Muscle of leg (tissue), 11 donors: ENCODE data around the gene DBI. TPM values are rescaled to one million over a fixed set of nuclear protein-coding genes. Genes with fewer than 3 reads are reported as not detected.

Source experiments
- DNase-seq: peaks from one replicate; pipeline ENCODE4 v3.0.0; 2013
- H3K27ac ChIP-seq: one replicate; pipeline ENCODE4 v1.5.1; 2013; ENCODE audit warnings: mild to moderate bottlenecking, low read length, control low read depth
- H3K27me3 ChIP-seq: one replicate; pipeline ENCODE4 v1.6.1; 2013; ENCODE audit warnings: low read length; ENCODE audit not compliant: control insufficient read depth, insufficient read depth
- H3K36me3 ChIP-seq: one replicate; pipeline ENCODE4 v1.6.1; 2013; ENCODE audit warnings: low read length; ENCODE audit not compliant: control insufficient read depth, insufficient read depth
- H3K4me1 ChIP-seq: one replicate; pipeline ENCODE4 v1.6.1; 2013; ENCODE audit warnings: low read length; ENCODE audit not compliant: control insufficient read depth, insufficient read depth
- H3K4me3 ChIP-seq: one replicate; pipeline ENCODE4 v1.5.1; 2013; ENCODE audit warnings: low read length, control low read depth
- H3K9me3 ChIP-seq: replicated peaks from 2 replicates; pipeline ENCODE4 v1.6.1; 2013; ENCODE audit warnings: low read depth, low read length; ENCODE audit not compliant: control insufficient read depth
- WGBS: methylation state at CpG from one replicate; pipeline ENCODE4 v1.1.5; 2013; ENCODE audit warnings: missing lambda C conversion rate; ENCODE audit not compliant: insufficient coverage; 5-methylcytosine and 5-hydroxymethylcytosine counted together
- polyA plus RNA-seq, 8 donors: library from polyadenylated mRNA; unstranded; fragments of 120-200 nt; gene quantifications; one replicate each; pipeline versions ENCODE4 v1.2.1 to v1.2.3, GENCODE V29; 2013; ENCODE audit warnings: inconsistent platforms in 1 of 8, low replicate concordance in 1 of 8; ENCODE audit not compliant: insufficient read length in 8 of 8, insufficient read depth in 1 of 8
- total RNA-seq: library from RNA; stranded (reverse); fragments of 120-200 nt; gene quantifications from one replicate; pipeline ENCODE4 v1.2.4, GENCODE V29; 2013

DBI gene
- total and polyA plus RNA-seq, 9 donors, result 179 to 319 (median 269) TPM

GRCh38 chr2:119408221-119408619 is 41.4 kb downstream of the DBI start:
- Histone ChIP-seq H3K9me3 (no peaks in the 10 kb centered on the region), H3K36me3 (no peaks in the 10 kb centered on the region), H3K4me3 (no peak overlapping the region), H3K27ac (no peak overlapping the region), H3K27me3 (no peaks in the 10 kb centered on the region), H3K4me1 (peaks cover 4% of the 10 kb centered on the region)
- WGBS, result 43% methylated on average over 5 of the region's 5 CpGs
- DNase-seq, result peak; percentile 57

DNA sequence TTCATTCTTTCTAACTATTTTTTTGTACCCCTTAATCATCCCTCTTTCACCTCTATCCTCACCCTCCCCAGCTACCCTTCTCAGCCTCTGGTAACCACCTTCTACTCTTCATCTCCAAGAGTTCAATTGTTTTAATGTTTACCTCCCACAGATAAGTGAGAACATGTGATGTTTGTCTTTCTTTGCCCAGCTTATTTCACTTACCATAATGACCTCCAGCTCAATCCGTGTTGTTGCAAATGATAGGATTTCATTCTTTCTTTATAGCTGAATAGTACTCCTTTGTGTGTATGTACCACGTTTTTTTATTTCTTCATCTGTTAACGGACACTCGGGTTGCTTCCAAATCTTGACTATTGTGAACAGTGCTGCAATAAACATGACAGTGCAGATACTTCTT is 42.7 kb downstream of the DBI start:
- no peak overlapping the region for H3K4me3 ChIP-seq
- peaks cover 4% of the 10 kb centered on the region for H3K4me1 ChIP-seq
- no peak for DNase-seq
- peaks cover 3% of the 10 kb centered on the region for H3K9me3 ChIP-seq
- H3K27ac ChIP-seq, result no peak overlapping the region
- H3K27me3 ChIP-seq, result no peaks in the 10 kb centered on the region
- no peaks in the 10 kb centered on the region for H3K36me3 ChIP-seq
- WGBS, result no CpG with 5 or more reads among the region's 4 CpGs

DNA sequence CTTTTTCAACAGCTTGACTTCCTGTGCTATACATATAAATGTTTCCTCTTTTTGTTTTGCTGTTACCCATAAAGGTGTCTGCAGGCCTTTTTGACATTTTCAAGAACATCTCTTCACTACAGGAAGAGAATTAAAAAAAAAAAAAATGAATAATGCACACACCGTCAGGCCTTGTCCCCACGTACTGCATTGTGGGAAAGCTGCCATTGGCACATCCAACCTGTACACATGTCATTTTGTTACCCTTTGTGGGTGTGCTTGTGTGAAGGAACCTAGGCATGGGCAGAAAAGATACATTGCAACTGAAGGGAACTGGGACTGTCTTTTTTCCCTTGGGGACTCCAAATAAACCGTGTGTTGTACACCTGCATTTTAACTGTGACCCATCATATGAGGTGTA is 48.1 kb downstream of the DBI start:
- peaks cover 3% of the 10 kb centered on the region for H3K9me3 ChIP-seq
- no peak overlapping the region for H3K4me3 ChIP-seq
- no CpG with 5 or more reads among the region's 3 CpGs for WGBS
- no peak overlapping the region for H3K27ac ChIP-seq
- no peaks in the 10 kb centered on the region for H3K36me3 ChIP-seq
- H3K4me1 ChIP-seq, result no peaks in the 10 kb centered on the region
- H3K27me3 ChIP-seq, result no peaks in the 10 kb centered on the region
- no peak for DNase-seq

DNA sequence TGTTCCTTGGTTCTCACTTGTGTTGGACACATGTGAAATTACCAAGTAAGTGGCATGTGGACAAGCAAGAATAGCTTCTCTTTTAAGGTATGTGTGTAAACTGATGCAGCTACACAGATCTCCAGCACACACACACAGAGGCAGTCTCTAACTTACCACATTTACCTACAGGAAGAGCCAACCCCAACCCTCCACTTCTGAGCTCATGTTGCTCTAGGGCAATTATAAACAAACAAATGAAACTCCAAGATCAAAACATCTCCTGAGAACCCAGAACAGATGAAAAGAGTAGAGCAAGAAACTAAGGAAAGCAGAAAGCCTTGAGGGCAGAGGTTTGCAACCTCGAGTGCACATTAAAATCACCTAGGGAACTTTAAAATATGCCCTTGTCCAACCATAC is 48.9 kb downstream of the DBI start:
- Histone ChIP-seq H3K27me3 (no peaks in the 10 kb centered on the region), H3K4me3 (no peak overlapping the region), H3K4me1 (no peaks in the 10 kb centered on the region), H3K27ac (no peak overlapping the region), H3K36me3 (no peaks in the 10 kb centered on the region), H3K9me3 (peaks cover 3% of the 10 kb centered on the region)
- WGBS, result no CpG with 5 or more reads among the region's 1 CpG
- no peak for DNase-seq

DNA sequence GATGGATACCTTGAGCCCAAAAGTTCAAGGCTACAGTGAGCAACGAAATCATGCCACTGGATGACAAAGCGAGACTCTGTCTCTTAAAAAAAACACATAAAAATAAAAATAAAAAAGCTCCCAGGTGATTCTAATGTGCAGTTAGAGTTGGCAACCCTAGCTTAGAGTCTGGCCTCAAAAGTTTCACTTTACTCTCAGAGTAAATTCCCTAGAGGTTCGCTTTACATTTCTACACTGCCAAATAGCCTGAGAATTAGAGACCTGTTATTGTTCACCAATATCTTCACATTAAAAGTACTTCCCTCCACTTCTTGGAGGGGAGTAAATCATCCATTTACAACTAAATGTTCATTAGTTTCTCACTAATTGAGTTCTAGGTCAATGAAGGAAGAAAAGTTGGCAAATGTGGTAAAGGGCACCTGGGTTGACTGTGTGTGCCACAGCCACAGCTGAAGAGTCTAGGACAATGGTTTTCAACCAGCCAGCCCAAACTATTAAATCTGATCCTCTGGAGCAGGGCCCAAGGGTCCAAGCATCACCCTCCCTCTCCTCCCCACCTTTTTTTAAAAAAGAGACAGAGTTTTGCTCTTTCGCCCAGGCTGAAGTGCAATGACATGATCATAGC is 49.6 kb downstream of the DBI start:
- Histone ChIP-seq H3K4me3 (no peak overlapping the region), H3K27me3 (peaks cover 5% of the 10 kb centered on the region), H3K27ac (no peak overlapping the region), H3K36me3 (no peaks in the 10 kb centered on the region), H3K9me3 (peaks cover 3% of the 10 kb centered on the region), H3K4me1 (no peaks in the 10 kb centered on the region)
- no peak for DNase-seq
- 43% methylated on average over 1 of the region's 4 CpGs for WGBS

DNA sequence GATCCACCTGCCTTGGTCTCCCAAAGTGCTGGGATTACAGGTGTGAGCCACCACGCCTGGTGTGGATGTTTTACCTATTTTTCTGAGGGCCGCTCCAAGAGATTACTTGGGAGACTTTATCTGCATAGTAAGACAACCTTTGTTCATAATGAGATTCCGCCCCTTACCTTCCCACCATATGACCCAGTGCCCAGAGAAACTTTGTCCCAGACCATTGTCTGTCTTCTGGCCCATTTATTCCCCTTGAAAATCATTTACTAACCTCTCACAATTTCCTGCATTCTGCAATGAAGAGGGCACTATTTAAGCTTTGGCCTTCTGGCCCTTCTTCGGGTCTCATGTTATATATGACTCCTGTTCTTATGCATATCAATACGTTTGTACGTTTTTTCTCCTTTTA is 51.1 kb downstream of the DBI start:
- Histone ChIP-seq H3K4me1 (peaks cover 2% of the 10 kb centered on the region), H3K9me3 (peaks cover 3% of the 10 kb centered on the region), H3K36me3 (no peaks in the 10 kb centered on the region), H3K27ac (no peak overlapping the region), H3K4me3 (no peak overlapping the region), H3K27me3 (peaks cover 7% of the 10 kb centered on the region)
- no peak for DNase-seq
- WGBS, result 100% methylated on average over 2 of the region's 6 CpGs

- Histone ChIP-seq H3K4me1 (peaks cover 2% of the 10 kb centered on the region), H3K27ac (no peak overlapping the region), H3K27me3 (peaks cover 7% of the 10 kb centered on the region), H3K36me3 (no peaks in the 10 kb centered on the region), H3K9me3 (peaks cover 3% of the 10 kb centered on the region), H3K4me3 (no peak overlapping the region)
- WGBS, result 80% methylated on average over 1 of the region's 1 CpG
- no peak for DNase-seq
These were observed 52.3 kb downstream of the DBI start for GRCh38 chr2:119419065-119419464.

GRCh38 chr2:119419803-119420508 is 53.2 kb downstream of the DBI start:
- WGBS, result 57% methylated on average over 1 of the region's 1 CpG
- no peak for DNase-seq
- Histone ChIP-seq H3K9me3 (no peaks in the 10 kb centered on the region), H3K27ac (no peak overlapping the region), H3K36me3 (no peaks in the 10 kb centered on the region), H3K4me3 (no peak overlapping the region), H3K4me1 (peaks cover 2% of the 10 kb centered on the region), H3K27me3 (peaks cover 7% of the 10 kb centered on the region)

DNA sequence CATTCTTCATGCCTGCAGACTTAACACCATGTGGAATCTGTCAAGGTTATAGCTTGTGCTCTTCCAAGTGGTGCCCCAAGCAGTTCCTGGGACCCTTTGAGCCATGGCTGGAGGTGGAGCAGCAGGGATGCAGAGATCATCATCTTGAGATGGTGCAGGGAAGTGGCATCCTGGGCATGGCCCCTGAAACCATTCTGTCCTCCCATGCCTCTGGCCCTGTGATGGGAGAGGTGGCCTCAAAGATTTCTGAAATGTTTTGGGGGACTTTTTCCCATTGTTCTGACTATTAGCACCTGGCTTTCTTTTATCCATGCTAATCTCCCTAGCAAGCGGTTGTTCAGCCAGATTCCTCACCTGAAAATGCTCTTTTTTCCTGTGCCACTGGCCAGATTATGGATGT is 54.5 kb downstream of the DBI start:
- H3K27ac ChIP-seq, result no peak overlapping the region
- no peaks in the 10 kb centered on the region for H3K36me3 ChIP-seq
- peaks cover 7% of the 10 kb centered on the region for H3K27me3 ChIP-seq
- peaks cover 2% of the 10 kb centered on the region for H3K4me1 ChIP-seq
- no peak overlapping the region for H3K4me3 ChIP-seq
- H3K9me3 ChIP-seq, result no peaks in the 10 kb centered on the region
- 83% methylated on average over 1 of the region's 1 CpG for WGBS
- no peak for DNase-seq

- Histone ChIP-seq H3K27ac (no peak overlapping the region), H3K36me3 (no peaks in the 10 kb centered on the region), H3K9me3 (no peaks in the 10 kb centered on the region), H3K4me3 (no peak overlapping the region), H3K4me1 (peaks cover 2% of the 10 kb centered on the region), H3K27me3 (peaks cover 9% of the 10 kb centered on the region)
- no peak for DNase-seq
These were observed 55.0 kb downstream of the DBI start for GRCh38 chr2:119421741-119422140.
